Measurements from ENCODE around the gene SEMA3B. TPM values are rescaled to one million over a fixed set of nuclear protein-coding genes. Genes with fewer than 3 reads are reported as not detected.

Gene SEMA3B
- polyA plus RNA-seq, 3 donors, result 0.56 TPM; not detected in 2

GRCh38 chr3:50235716-50236483, 33.0 kb upstream of the SEMA3B start, which contains the start of gene GNAI2:
Gene GNAI2, plus strand, starts transcription at chr3:50236204. Its CDS starts 132 bp downstream, at chr3:50236336.
- Histone ChIP-seq H4K20me1 (ENCODE audit: insufficient read depth, low read length) (peaks cover 48% of the 10 kb centered on the region), H3K4me2 (replicated peaks; ENCODE audit: extremely low read depth, low read length, poor library complexity, severe bottlenecking) (peak within 1 kb of the TSS; percentile 96), H3K9me3 (replicated peaks in 1 of 2; ENCODE audit: control insufficient read depth in 1 of 2, insufficient read depth in 1 of 2, low read length in 2 of 2) (no peaks in the 10 kb centered on the region), H3K9ac (ENCODE audit: insufficient read depth, low read length, poor library complexity, severe bottlenecking) (peak within 1 kb of the TSS; percentile 89), H3K4me3 (replicated peaks in 1 of 3; ENCODE audit: low read depth in 2 of 3, low read length in 3 of 3) (peak within 1 kb of the TSS; percentile 61 to 100 (median 97)), H3K27me3 (ENCODE audit: control insufficient read depth in 2 of 2, insufficient read depth in 2 of 2, low read length in 2 of 2) (no peaks in the 10 kb centered on the region), H3K27ac (ENCODE audit: low read depth in 1 of 2, low read length in 2 of 2) (peak within 1 kb of the TSS; percentile 98 to 100), H3K4me1 (ENCODE audit: control insufficient read depth in 1 of 2, insufficient read depth in 2 of 2, low read length in 2 of 2) (peaks cover 72 to 76% of the 10 kb centered on the region in 2 donors), H3K36me3 (replicated peaks in 1 of 2; ENCODE audit: control insufficient read depth in 1 of 2, insufficient read depth in 2 of 2, low read length in 2 of 2) (peaks cover 16 to 22% of the 10 kb centered on the region in 2 donors), H2AFZ (ENCODE audit: insufficient read depth, low read depth, low read length, poor library complexity, severe bottlenecking) (peak within 1 kb of the TSS; percentile 59), H3K79me2 (ENCODE audit: insufficient read depth, low read length) (peaks cover 92% of the 10 kb centered on the region)
- H3K36me3 Mint-ChIP-seq, result peaks cover 19 to 37% of the 10 kb centered on the region in 2 donors
- H3K4me3 Mint-ChIP-seq, result peak within 1 kb of the TSS; percentile 99 to 100
- H3K4me1 Mint-ChIP-seq, result peaks cover 67% of the 10 kb centered on the region
- intact Hi-C loops (cut with micrococcal nuclease), result no loop called here
- DNase-seq, result peak; percentile 97 to 99 (median 97)
- H3K9me3 Mint-ChIP-seq, result peaks cover 0 to 2% (median 0%) of the 10 kb centered on the region in 7 donors
- H3K27me3 Mint-ChIP-seq (ENCODE audit: low read depth in 3 of 3), result peaks cover 0 to 1% (median 0%) of the 10 kb centered on the region in 3 donors
- under 1% methylated on average over 74 of the region's 75 CpGs for WGBS (ENCODE audit: insufficient coverage)
- no peak for TF ChIP-seq CTCF (IDR thresholded peaks at IDR 0.05)
- H3K27ac Mint-ChIP-seq, result peak within 1 kb of the TSS; percentile 93 to 98 (median 95)

GRCh38 chr3:50236484-50237132, 32.3 kb upstream of the SEMA3B start:
- intact Hi-C loops (cut with micrococcal nuclease), result no loop called here
- Histone ChIP-seq H3K4me3 (replicated peaks in 1 of 3; ENCODE audit: low read depth in 2 of 3, low read length in 3 of 3) (peak overlapping the region; percentile 61 to 100 (median 97)), H3K9ac (ENCODE audit: insufficient read depth, low read length, poor library complexity, severe bottlenecking) (peak overlapping the region; percentile 89), H3K36me3 (replicated peaks in 1 of 2; ENCODE audit: control insufficient read depth in 1 of 2, insufficient read depth in 2 of 2, low read length in 2 of 2) (peaks cover 16 to 22% of the 10 kb centered on the region in 2 donors), H3K4me1 (ENCODE audit: control insufficient read depth in 1 of 2, insufficient read depth in 2 of 2, low read length in 2 of 2) (peaks cover 72 to 76% of the 10 kb centered on the region in 2 donors), H3K79me2 (ENCODE audit: insufficient read depth, low read length) (peaks cover 92% of the 10 kb centered on the region), H3K9me3 (replicated peaks in 1 of 2; ENCODE audit: control insufficient read depth in 1 of 2, insufficient read depth in 1 of 2, low read length in 2 of 2) (no peaks in the 10 kb centered on the region), H4K20me1 (ENCODE audit: insufficient read depth, low read length) (peaks cover 55% of the 10 kb centered on the region), H2AFZ (ENCODE audit: insufficient read depth, low read depth, low read length, poor library complexity, severe bottlenecking) (no peak overlapping the region), H3K27ac (ENCODE audit: low read depth in 1 of 2, low read length in 2 of 2) (peak overlapping the region; percentile 98 to 100), H3K4me2 (replicated peaks; ENCODE audit: extremely low read depth, low read length, poor library complexity, severe bottlenecking) (peak overlapping the region; percentile 96), H3K27me3 (ENCODE audit: control insufficient read depth in 2 of 2, insufficient read depth in 2 of 2, low read length in 2 of 2) (no peaks in the 10 kb centered on the region)
- peak overlapping the region; percentile 93 to 98 (median 95) for H3K27ac Mint-ChIP-seq
- TF ChIP-seq CTCF (IDR thresholded peaks at IDR 0.05), result no peak
- H3K36me3 Mint-ChIP-seq, result peaks cover 22 to 44% of the 10 kb centered on the region in 2 donors
- peak overlapping the region; percentile 99 to 100 for H3K4me3 Mint-ChIP-seq
- WGBS (ENCODE audit: insufficient coverage), result 0% methylated on average over 12 of the region's 13 CpGs
- H3K9me3 Mint-ChIP-seq, result peaks cover 0 to 2% (median 0%) of the 10 kb centered on the region in 7 donors
- H3K4me1 Mint-ChIP-seq, result peaks cover 67% of the 10 kb centered on the region
- no peak for DNase-seq
- peaks cover 0 to 1% (median 0%) of the 10 kb centered on the region in 3 donors for H3K27me3 Mint-ChIP-seq (ENCODE audit: low read depth in 3 of 3)

Measured in CD14-positive monocyte (primary cell).